Ramos (cell line): ENCODE measurements around the gene NLE1.
"Not testable (repeated sequence)": the region's sequence is repeated elsewhere in the genome, so short reads cannot be mapped to it uniquely, and the experiment has no call there.

ENCODE experiments used
- in situ Hi-C: fragments of 300-500 bp; cut with MboI; formaldehyde crosslinking; loops from one replicate; pipeline ENCODE4 v1.14.3; 2022; ENCODE audit warnings: low sequenced_read_pairs; ENCODE audit not compliant: unreplicated experiment

The NLE1 gene

GRCh38 chr17:35141681-35142466 is at the start of gene NLE1:
Gene NLE1 (minus strand): TSS chr17:35142303. CDS start chr17:35142275, 28 bp downstream.
- in situ Hi-C loops = no loop called here

- in situ Hi-C loops = no loop called here
Measured at GRCh38 chr17:35191001-35191695, 49.0 kb upstream of the NLE1 start.

GRCh38 chr17:35189291-35189690 is 47.2 kb upstream of the NLE1 start:
- in situ Hi-C loops = no loop called here

- in situ Hi-C loops = no loop called here
Measured at GRCh38 chr17:35188111-35188510, 46.0 kb upstream of the NLE1 start.

- in situ Hi-C loops = no loop called here
Measured at GRCh38 chr17:35187481-35187880, 45.4 kb upstream of the NLE1 start.

- in situ Hi-C loops = no loop called here
Measured at GRCh38 chr17:35185849-35186248, 43.7 kb upstream of the NLE1 start.

- in situ Hi-C loops = no loop called here
Measured at GRCh38 chr17:35184274-35184673, 42.2 kb upstream of the NLE1 start.

GRCh38 chr17:35183332-35183731 is 41.2 kb upstream of the NLE1 start:
- in situ Hi-C loops = no loop called here

GRCh38 chr17:35179379-35179778 is 37.3 kb upstream of the NLE1 start:
- in situ Hi-C loops = not testable (repeated sequence)

- in situ Hi-C loops = no loop called here
Measured at GRCh38 chr17:35176897-35177296, 34.8 kb upstream of the NLE1 start.

GRCh38 chr17:35175638-35176415 is 33.7 kb upstream of the NLE1 start:
- in situ Hi-C loops = no loop called here

- in situ Hi-C loops = no loop called here
Measured at GRCh38 chr17:35174835-35175334, 32.8 kb upstream of the NLE1 start.

- in situ Hi-C loops = not testable (repeated sequence)
Measured at GRCh38 chr17:35172321-35172720, 30.2 kb upstream of the NLE1 start.

- in situ Hi-C loops = no loop called here
Measured at GRCh38 chr17:35171834-35172233, 29.7 kb upstream of the NLE1 start.

- in situ Hi-C loops = no loop called here
Measured at GRCh38 chr17:35170968-35171771, 29.1 kb upstream of the NLE1 start.

GRCh38 chr17:35169835-35170363 is 27.8 kb upstream of the NLE1 start:
- in situ Hi-C loops = loop anchor here (10.0 kb wide), 1 partner anchor 365 kb away; the partner anchor contains the start of gene SLFN12L

- in situ Hi-C loops = loop anchor here (10.0 kb wide), 1 partner anchor 367 kb away; the partner anchor contains the start of gene SLFN12L
Measured at GRCh38 chr17:35167666-35168065, 25.6 kb upstream of the NLE1 start.

GRCh38 chr17:35167046-35167445 is 24.9 kb upstream of the NLE1 start:
- in situ Hi-C loops = loop anchor here (10.0 kb wide), 1 partner anchor 368 kb away; the partner anchor contains the start of gene SLFN12L

GRCh38 chr17:35166526-35166925 is 24.4 kb upstream of the NLE1 start:
- in situ Hi-C loops = loop anchor here (10.0 kb wide), 1 partner anchor 368 kb away; the partner anchor contains the start of gene SLFN12L
